ENCODE measurements around the gene FGF4.

FGF4 gene, protein sequence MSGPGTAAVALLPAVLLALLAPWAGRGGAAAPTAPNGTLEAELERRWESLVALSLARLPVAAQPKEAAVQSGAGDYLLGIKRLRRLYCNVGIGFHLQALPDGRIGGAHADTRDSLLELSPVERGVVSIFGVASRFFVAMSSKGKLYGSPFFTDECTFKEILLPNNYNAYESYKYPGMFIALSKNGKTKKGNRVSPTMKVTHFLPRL

DNA sequence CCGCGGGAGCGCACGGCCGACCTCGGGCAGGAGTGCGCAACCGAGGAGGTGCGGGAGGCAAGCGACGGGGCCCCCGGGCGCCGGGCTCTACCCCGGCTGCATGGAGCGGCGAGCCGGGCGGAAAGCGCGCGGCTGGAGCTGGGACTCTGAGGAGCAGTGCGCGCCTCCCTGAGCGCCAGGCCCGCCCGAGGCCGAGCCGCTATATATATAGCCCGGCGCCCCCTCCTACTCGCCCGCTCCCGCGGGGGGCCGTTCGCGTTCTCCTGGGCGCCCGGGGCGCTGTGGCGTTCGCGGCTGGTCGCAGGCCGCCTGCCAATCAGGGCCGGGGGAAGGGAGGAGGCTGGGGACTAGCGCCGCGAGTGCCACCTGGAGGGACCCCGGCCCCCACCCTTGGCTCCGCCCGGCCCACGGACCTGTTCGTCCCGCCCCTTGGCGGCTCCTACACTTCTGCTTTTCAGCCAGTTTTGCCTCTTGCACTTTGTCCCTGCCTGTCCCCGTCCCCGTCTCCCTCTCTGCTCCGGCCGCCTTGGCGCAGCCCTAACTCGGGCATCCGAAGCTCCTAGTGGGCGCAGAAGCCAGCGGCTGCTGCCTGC, at the start of gene FGF4:
TSS of gene FGF4 (minus strand) at position 179 of the 593 bp plus-strand sequence. CDS start 257 bp downstream, outside the sequence.
- DNase-seq (ENCODE audit: low read depth in 2 of 2), result no peak

DNA sequence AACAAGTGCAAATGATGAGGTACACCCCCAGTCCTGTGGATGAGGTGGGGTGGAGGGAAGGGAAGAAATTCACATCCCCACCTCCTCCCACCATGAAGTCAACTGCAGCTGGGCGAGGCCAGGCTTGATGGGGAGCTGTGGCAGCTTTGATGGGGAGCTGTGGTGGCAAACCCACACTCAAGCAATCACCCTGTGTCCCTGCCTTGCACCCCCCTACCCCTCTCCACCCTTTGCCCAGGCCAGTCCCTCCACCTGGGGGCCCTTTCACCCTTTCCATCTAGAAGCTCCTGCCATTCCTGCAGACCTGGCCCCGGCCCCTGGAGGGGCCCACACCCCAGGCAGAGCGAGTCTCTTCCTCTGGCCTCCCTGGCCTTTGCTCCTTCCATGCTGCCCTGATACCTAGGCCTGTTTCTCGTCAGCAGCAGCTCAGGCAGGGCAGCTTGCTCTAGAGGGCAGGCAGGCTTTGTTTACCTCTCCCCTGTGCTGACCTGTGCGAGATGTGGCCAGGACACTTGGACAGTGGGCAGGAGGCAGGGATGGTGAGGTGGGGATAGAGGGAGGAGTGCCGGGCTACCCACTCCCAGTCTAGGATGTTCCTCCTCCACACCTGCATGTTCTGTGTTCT, 48.6 kb upstream of the FGF4 start:
- no peak for DNase-seq (ENCODE audit: low read depth in 2 of 2)

DNA sequence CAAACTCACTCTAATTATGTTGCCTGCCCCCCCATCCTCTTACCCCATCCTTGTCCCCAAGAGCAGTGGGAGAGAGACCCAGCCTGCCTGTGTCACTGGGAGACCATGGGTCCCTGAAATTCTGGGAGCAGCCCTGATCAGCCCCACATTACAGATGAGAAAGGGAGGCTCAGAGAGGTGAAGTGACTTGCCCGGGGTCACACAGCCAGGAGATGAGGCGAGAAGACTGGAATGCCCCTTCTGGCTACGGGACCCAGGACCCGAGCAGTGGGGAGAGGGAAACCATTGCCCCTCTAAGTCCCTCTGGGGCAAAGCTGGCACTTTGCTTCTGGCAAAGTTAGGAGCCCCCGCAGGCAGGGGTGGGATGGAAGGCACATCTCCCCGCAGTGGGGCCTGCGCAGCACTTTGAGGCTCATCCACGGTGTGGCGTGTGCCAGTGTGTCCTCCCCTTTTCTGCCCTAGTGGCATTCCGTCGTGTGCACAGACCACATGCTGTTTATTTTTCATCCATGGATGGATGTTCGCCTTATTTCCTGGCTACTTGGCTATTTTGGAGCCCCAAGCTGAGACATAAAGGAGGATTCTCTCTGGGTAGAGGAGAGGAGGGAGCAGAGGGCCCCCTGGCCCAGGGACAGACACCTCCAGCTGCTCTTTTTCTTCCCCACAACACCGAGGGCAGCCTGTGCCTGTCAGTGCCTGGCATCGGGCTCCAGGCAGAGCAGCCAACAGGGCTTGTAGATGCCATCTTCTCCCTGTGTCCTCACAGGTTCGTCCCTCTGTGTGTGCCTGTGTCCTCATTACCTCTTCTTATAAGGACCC, 47.7 kb upstream of the FGF4 start:
- DNase-seq (ENCODE audit: low read depth in 2 of 2), result no peak

DNA sequence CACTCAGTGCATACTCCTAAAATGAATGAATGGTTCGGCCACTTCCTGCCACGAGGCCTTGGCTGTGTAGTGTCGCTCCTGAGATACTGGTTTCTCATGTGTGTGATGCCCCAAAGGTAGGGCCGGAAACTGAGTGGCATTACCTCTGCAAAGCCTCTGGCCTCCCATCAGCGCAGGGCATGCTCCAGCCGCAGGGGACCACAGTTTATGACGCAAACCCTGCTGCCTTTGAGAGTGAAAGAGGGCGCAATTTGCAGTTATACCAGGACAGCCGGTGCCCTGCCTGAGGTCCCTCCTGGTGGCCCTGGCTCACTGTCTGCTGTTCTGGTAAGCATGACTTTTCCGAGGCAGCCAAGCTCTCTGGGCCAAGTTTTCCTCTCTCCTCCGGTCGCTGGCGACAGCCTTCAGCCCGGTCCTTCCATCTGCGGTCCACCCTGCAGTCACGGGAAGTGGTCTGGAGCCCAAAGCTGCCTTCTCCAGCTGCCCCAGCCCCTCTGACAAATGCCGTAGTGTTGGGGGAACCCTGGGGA, 46.4 kb upstream of the FGF4 start:
- DNase-seq (ENCODE audit: low read depth in 2 of 2), result no peak

DNA sequence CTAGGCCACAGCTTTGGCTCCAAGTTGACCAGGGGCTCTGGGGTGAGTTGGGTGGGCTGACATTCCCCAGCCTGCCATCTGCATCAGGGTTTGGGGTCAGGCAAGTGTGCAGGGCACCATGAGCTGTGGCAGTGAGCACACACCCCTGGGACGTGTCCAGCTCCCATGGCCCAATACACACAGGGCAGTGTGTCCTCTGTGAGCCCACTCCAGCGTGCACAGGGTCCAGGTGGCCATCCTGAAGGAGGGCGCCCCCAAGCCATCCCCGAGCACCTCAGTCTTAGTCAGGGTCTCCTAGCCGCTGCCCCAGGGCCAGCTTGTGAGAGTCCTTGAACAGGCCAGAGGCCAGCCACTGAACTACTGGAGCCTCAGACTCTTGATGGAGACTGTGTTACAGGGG, 45.3 kb upstream of the FGF4 start:
- no peak for DNase-seq (ENCODE audit: low read depth in 2 of 2)

DNA sequence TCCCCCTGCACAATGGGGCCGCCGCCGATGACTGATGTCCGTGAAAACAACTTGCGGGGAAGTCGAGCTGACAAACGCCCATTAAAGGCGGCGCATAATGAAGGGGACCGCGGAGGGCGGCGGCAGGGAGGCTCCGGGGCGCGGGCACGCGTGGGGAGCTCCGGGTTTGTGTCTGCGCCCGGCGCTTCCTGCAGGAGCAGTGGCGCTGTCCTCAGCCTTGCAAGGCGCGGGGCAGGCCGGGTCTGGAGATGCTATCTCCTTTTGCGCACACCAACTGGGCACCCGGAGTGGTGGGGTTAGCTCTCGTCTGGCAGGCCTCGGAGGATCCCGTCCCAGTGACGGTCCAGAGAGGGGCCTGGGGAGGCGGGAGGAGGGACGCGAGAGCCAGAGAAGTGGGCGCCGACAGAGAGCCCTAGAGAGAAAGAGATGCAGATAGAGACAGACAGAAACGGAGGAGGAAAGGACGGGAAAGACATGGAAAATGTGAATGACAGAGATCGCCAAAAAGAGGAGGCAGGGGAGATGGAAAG, 44.5 kb upstream of the FGF4 start:
- no peak for DNase-seq (ENCODE audit: low read depth in 2 of 2)

DNA sequence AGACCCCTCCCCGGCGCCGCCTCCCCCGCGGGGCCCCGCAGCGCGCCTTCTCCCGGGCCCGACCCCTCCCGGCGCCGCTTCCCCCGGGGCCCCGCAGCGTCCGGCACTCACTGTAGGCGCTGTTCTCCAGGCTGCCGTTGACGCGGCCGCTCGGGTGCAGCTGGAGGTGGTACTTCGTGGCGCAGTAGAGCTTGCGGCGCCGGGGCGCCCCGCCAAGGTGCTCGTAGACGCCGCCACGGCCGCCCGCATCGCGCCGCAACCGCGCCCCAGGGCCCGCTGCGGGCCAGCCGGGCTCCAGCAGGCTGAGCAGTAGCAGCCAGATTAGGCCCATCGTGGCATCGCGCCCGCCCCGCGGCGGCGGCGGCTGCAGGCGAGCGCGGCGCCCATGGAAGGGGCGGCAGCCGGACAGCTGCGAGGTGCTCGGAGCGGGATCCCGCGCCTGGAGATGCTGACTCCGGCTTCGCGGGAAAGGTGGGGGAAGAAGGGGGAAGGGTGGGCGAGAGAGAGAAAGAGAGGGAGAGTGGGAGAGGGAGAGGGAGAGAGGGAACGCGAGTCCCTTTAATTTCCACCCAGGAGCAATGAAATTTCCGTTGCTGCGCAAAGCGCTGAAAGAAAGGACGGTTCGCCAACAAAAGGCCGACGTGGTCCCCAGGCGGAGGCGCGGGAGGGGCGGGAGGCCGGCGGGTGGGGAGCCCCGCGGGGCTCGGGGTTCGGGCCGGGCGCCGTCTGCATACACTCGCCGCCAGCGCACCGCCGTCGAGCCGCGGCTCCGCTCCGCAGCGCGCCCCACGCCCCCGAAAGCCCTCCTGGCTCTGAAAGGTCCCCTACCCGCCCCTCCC, 43.7 kb upstream of the FGF4 start, which contains the start of gene FGF3:
TSS of gene FGF3 (minus strand) at position 814 of the 839 bp plus-strand sequence. CDS start at position 331, 483 bp downstream.
- no peak for DNase-seq (ENCODE audit: low read depth in 2 of 2)

DNA sequence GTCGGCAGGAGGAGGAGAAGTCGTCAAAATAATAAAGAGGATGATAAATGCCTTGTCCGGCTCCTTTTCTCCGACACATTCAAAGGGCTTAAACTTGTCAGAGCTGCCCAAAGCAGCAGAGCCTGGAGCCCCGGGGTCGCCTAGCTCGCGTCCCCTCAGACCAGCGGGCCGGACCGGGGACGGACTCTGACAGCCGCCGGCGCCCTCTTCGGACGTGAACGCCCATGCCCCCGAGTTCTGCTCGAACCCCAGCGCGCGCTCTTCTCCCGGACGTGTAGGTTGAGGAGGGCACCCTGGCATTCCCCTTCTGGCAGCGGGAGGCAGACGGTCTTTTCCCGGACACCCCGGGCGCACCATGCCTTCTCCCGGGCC, 43.1 kb upstream of the FGF4 start:
- no peak for DNase-seq (ENCODE audit: low read depth in 2 of 2)

DNA sequence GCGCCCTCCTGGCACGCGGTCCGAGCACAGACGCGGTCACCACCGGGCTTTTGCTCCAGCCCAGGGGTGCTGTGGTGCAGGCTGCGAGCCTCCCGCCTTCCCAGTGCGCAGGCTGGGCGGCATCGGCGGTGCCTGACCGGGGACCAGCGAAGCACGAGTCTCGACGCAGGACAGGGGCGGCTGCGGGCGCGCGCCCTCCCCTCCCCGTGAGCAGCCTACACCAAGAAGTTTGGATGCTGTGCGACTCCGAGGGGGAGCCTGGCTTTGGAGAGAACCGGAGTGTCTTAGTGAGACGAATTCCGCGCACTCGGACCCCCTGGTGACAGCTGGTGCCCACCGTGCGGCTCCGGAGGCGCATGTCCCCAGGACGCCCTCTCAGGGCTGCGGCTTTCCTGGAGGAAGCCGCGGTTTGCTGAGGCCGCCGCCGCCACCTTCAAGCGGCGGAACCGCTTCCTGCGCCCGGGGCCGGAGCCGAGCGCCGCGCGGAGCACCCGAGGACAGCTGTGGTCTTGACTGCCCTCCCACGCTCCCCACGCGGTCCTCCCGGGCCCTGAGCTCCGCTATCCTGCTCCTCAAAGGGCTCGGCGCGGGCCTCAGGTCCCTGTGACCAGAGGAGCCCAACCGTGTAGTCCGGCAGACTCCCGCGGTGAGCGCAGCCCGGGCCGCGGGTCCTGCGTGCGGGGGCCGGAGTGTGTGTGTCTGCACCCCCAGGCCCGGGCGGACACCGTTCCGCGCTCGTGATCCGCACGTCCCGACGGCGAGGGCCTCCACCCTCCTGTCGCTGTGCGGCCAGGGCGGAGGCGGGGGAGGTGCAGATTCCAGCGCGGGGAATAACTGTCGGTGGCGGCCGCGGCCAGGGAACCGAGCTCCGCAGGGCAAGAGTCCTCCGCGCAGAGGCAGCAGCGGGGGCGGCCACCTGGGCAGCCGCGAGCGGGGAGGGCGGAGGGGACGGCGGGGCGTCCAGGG, 42.4 kb upstream of the FGF4 start:
- DNase-seq (ENCODE audit: low read depth in 2 of 2), result no peak

DNA sequence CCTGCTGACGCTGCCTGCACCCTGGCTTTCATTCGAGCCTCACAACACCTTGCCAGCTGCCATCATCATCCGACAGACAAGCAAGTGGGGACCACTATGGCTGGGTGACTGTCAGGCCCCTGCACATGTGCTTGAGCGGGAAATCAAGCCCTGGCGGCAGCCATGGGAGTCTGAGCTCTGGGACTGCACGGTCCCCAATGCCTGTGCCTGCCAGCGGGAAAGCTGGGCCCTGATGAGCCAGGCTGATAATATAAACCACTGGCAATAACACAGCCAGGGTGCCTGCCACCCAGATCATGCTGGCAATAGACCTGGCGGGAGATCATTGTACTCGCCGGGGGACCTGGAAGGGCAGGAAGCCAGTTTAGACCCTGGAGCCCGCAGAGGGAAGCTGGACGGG, 41.5 kb upstream of the FGF4 start:
- DNase-seq (ENCODE audit: low read depth in 2 of 2), result no peak

DNA sequence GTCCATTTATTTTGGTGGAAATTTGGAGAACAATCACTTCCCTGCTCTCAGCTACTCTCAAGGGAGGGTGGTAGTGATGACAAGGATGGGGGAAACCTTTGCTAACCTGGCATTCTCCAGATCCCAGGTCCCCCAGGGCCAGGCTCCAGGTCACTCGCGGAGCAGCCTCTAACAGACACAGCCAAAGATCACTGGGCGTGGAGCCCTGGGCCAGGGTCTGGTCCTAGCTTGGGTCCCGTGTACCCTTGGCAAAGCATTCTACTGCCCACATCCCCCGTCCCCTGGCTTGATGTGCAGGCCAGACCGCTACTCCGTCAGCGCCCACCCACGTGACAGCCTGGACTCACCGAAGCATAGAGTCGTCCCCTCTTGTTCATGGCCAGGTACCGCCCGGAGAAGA, 40.8 kb upstream of the FGF4 start:
- DNase-seq (ENCODE audit: low read depth in 2 of 2), result no peak

DNA sequence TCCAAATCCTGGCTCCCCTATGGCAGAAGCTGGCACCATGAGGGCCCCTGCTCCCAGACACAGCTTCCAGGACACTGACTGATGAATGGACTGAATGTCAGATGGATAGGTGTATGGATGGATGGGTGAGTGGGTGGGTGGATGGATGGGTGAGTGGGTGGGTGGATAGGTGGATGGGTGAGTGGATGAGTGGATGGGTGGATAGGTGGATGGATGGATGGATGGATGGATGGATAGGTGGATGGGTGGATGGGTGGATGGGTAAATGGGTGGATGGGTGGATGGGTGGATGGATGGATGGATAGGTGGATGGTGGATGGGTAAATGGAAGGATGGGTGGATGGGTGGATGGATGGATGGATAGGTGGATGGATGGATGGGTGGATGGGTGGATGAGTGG, 39.8 kb upstream of the FGF4 start:
- DNase-seq (ENCODE audit: low read depth in 2 of 2), result no peak

DNA sequence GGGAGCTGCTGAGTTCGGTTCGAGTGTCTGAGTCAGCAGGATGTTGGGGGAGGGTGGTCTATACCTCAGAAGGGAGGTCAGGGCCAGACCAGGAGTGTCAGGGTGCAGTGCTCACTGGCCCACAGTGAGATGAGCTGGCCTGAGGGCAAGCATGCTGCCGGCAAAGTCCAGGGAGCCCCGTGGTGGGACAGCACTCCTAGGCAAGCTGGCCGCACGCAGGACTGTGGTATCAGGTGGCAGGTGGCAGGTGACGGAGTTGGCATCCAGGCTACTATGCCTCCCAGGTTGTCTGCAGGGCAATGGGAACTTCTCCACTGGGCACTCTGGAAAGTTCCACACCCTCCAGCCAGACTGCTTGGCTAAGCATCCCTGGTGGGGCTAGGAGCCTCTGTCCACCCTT, 39.3 kb upstream of the FGF4 start:
- DNase-seq (ENCODE audit: low read depth in 2 of 2), result no peak

DNA sequence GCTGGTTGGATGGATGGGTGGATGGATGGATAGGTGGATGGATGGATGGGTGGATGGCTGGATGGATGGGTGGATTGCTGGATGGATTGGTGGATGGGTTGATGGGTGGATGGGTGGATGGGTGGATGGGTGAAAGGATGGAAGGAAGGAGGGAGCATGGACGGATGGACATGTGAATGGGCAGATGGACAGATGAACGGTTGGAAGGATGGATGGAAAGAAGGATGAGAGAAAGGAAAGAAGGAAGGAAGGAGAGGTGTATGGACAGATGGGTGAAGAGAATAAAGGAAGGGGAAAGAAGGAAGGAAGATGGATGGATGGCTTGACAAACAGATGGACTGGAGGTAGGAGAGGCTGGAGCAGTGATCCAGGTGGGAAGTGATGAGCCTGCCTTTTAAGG, 38.7 kb upstream of the FGF4 start:
- DNase-seq (ENCODE audit: low read depth in 2 of 2), result no peak

DNA sequence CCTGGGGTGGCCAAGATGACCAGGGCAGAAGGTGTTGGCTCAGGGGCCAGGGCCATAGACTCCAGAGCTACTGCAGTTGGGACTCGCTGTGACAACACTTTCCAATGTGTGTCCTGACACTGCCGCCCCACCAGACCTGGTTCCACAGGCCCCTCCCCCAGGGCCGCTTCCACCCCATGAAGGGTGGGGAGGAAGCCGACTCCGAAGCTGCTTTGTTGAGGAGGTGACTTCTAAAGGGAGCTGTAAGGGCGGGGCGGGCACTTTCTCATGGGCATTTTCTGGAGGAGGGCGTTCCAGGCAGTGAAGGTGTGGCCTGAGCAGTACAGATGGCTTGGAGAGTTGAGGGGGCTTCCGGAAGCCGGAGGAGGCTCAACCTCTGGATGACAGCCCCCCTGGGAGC, 37.8 kb upstream of the FGF4 start:
- DNase-seq (ENCODE audit: low read depth in 2 of 2), result no peak

DNA sequence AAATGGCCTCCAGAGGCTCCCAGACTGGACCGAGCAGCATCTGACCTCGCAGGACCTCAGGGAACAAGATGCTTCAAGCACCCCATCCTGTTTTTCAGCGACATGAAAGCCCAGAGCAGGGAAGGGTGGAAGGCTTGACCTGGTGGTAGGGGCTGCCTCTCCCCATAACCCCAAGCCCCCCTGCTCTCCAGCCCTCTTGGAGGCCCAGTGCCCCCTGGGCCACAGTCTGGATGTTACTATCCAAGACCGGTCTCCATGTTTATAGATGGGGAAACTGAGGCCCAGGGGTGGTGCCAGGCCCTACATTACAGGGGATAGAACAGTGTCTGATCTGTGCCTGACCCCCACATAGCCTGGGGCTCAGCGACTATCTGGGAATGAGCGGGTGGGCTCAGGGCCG, 37.1 kb upstream of the FGF4 start:
- no peak for DNase-seq (ENCODE audit: low read depth in 2 of 2)

DNA sequence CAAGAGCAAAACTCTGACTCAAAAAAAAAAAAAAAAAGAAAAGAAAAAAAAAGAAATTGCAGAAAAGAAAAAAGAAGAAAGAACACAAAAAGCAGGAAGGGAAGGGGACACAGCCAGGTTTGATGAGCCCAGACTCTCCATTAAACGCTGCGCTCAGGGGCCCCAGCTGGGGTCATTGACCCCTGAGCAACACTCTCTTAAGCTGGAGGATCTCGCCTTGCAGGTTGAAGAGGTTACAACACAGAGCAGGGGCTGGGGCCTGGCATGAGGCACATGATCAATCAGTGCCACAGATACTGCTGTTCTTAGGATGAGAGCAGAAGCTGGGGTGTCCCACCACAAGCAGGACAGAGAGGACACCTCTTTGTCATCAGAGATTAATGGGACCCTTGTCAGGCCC, 36.3 kb upstream of the FGF4 start:
- DNase-seq (ENCODE audit: low read depth in 2 of 2), result no peak

DNA sequence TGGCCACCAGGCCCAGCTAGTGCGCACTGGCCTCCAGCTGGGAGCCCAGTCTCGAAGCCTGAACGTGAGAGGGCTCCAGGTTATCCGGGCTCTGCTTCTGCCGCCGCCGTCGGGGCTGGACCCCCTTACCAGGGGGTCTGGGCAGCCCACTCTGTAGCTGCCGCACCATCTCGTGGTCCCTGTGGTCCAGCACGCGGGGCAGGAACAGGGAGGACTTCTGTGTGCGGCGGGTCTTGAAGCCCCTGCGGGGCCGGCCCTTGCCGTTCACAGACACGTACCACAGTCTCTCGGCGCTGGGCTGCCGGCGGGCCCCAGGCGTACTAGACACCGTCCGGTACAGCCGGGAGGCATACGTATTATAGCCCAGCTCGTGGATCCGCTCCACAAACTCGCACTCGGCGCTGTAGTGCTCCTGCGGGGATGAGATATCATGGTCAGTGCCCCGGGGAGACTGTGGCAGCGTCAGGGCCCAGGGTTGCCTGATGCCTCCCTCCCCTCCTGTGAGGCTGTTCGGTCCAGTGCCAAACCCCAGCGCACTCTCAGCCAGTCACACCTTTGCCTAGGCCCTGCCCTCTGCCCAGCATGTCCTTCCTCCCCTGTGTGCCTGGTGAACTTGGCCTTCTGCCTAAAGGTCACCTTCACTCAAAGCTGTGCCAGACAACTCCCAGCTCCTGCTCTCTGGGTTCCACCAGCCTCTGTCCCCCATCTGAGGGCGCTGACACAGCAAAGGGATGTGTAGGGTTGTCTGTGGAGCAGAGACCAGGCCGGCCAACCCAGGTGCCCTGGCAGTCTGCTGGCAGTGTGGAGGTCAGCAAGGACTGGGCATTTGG, 35.4 kb upstream of the FGF4 start:
- no peak for DNase-seq (ENCODE audit: low read depth in 2 of 2)

DNA sequence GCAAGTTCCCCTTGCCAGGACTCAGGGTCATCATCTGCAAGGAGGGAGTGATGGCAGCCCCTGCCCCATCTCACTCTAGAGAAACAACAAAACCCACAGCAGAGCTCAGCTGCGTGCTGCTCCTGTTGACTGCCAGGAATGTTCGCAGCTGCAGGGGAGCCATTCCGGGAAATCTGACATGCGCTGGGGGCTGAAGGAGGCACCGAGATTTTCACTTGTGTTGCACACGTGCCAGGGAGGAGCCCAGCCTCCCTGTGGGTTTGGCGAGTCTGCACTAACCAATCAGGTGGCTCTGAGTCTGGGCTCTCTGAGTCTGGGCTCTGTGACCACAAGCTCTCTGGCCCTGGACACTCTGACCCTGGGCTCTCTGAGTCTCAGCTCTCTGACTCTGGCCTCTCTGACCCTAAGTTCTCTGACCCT, 33.5 kb upstream of the FGF4 start:
- DNase-seq (ENCODE audit: low read depth in 2 of 2), result no peak
